GM23338 (cell line): ENCODE measurements around the gene GPR26. TPM values are rescaled to one million over a fixed set of nuclear protein-coding genes. Genes with fewer than 3 reads are reported as not detected.

ENCODE experiments used
- ATAC-seq: fragments of 200-7000 bp; cut with Tn5 transposase; 3 replicates; pipeline ENCODE4 v1.9.1; 2020
- DNase-seq: peaks from one replicate; pipeline ENCODE4 v3.0.0-alpha.2; 2015; ENCODE audit warnings: low spot score
- H2AFZ ChIP-seq: fragments of 200-600 bp; sonication (generic); 2 replicates; pipeline ENCODE4 v1.8.0; 2016; ENCODE audit warnings: antibody characterized with exemption, mild to moderate bottlenecking, moderate library complexity
- H3F3A ChIP-seq: fragments of 200-600 bp; sonication (generic); replicated peaks from 2 replicates; pipeline ENCODE4 v1.8.0; 2017; ENCODE audit warnings: antibody characterized with exemption, mixed run types, low read depth
- H3K27ac ChIP-seq: fragments of 200-600 bp; sonication (generic); 2 replicates; pipeline ENCODE4 v1.6.1; 2016; ENCODE audit warnings: low read depth
- H3K27me3 ChIP-seq: fragments of 200-600 bp; sonication (generic); 2 replicates; pipeline ENCODE4 v1.8.0; 2016; ENCODE audit warnings: mild to moderate bottlenecking, mixed run types, moderate library complexity; ENCODE audit not compliant: insufficient read depth
- H3K36me3 ChIP-seq: fragments of 200-600 bp; sonication (generic); 2 replicates; pipeline ENCODE4 v1.8.0; 2016; ENCODE audit warnings: mild to moderate bottlenecking; ENCODE audit not compliant: insufficient read depth
- H3K4me1 ChIP-seq: fragments of 200-600 bp; sonication (generic); 2 replicates; pipeline ENCODE4 v1.8.0; 2016; ENCODE audit warnings: mild to moderate bottlenecking, moderate library complexity; ENCODE audit not compliant: insufficient read depth
- H3K4me2 ChIP-seq: fragments of 200-600 bp; sonication (generic); 2 replicates; pipeline ENCODE4 v1.7.1; 2017; ENCODE audit warnings: mixed run types
- H3K4me3 ChIP-seq: fragments of 200-600 bp; sonication (generic); 2 replicates; pipeline ENCODE4 v1.6.1; 2016; ENCODE audit warnings: mixed run types
- H3K79me2 ChIP-seq: fragments of 200-600 bp; sonication (generic); replicated peaks from 2 replicates; pipeline ENCODE4 v1.8.0; 2017; ENCODE audit warnings: mild to moderate bottlenecking; ENCODE audit not compliant: insufficient read depth
- H3K9me2 ChIP-seq: fragments of 200-600 bp; sonication (generic); 2 replicates; pipeline ENCODE4 v1.8.0; 2017; ENCODE audit not compliant: insufficient read depth
- H4K20me1 ChIP-seq: fragments of 200-600 bp; sonication (generic); replicated peaks from 2 replicates; pipeline ENCODE4 v1.8.0; 2017; ENCODE audit warnings: mild to moderate bottlenecking; ENCODE audit not compliant: insufficient read depth
- H3K27ac Mint-ChIP-seq: 2 replicates; pipeline ENCODE4 v1.8.0; 2020; ENCODE audit warnings: inconsistent platforms, mild to moderate bottlenecking, moderate library complexity, mixed read lengths
- H3K27me3 Mint-ChIP-seq: 3 replicates; pipeline ENCODE4 v1.8.0; 2022; ENCODE audit warnings: low read depth, mild to moderate bottlenecking, moderate library complexity, mixed read lengths, inconsistent platforms; ENCODE audit not compliant: insufficient read depth, poor library complexity
- H3K36me3 Mint-ChIP-seq: 3 replicates; pipeline ENCODE4 v1.8.0; 2021; ENCODE audit warnings: low read depth, mild to moderate bottlenecking, inconsistent platforms, moderate library complexity, mixed read lengths
- H3K4me1 Mint-ChIP-seq: 3 replicates; pipeline ENCODE4 v1.8.0; 2020; ENCODE audit warnings: mild to moderate bottlenecking, inconsistent platforms, mixed read lengths
- H3K4me3 Mint-ChIP-seq: 3 replicates; pipeline ENCODE4 v1.8.0; 2021; ENCODE audit warnings: moderate library complexity, mild to moderate bottlenecking, inconsistent platforms, mixed read lengths
- H3K9me3 Mint-ChIP-seq: 3 replicates; pipeline ENCODE4 v1.8.0; 2020; ENCODE audit warnings: moderate library complexity, mild to moderate bottlenecking, inconsistent platforms, mixed read lengths
- CREB1 ChIP-seq: fragments of 250-450 bp; sonication (Bioruptor Pico); IDR thresholded peaks from 2 replicates; pipeline ENCODE4 v1.5.0; 2020; ENCODE audit warnings: low read depth, mild to moderate bottlenecking, moderate library complexity
- CTCF ChIP-seq, 2 experiments: fragments of 200-600 bp in 1 of 2; sonication (generic) in 1 of 2; conservative IDR thresholded peaks; 2 replicates each; pipeline versions ENCODE4 v1.5.1 to v1.6.1; 2016 to 2017; ENCODE audit warnings: antibody characterized with exemption in 2 of 2, low read depth in 2 of 2, mild to moderate bottlenecking in 2 of 2, moderate library complexity in 1 of 2
- ETS1 ChIP-seq: IDR thresholded peaks from 2 replicates; pipeline ENCODE4 v1.6.1; 2016; ENCODE audit warnings: antibody characterized with exemption
- EZH2phosphoT487 ChIP-seq: fragments of 200-600 bp; sonication (generic); IDR thresholded peaks from one replicate; pipeline ENCODE4 v1.8.1; 2018; ENCODE audit warnings: antibody characterized with exemption; ENCODE audit not compliant: unreplicated experiment
- JUNB ChIP-seq: IDR thresholded peaks from one replicate; pipeline ENCODE4 v1.6.1; 2016; ENCODE audit warnings: antibody characterized with exemption; ENCODE audit not compliant: unreplicated experiment
- POLR2AphosphoS5 ChIP-seq: IDR thresholded peaks from 2 replicates; pipeline ENCODE4 v1.6.1; 2016; ENCODE audit warnings: antibody characterized with exemption, low read depth
- REST ChIP-seq: IDR thresholded peaks from one replicate; pipeline ENCODE4 v1.6.1; 2018; ENCODE audit warnings: antibody characterized with exemption; ENCODE audit not compliant: unreplicated experiment
- STAT1 ChIP-seq: IDR thresholded peaks from one replicate; pipeline ENCODE4 v1.6.1; 2016; ENCODE audit warnings: antibody characterized with exemption; ENCODE audit not compliant: unreplicated experiment
- ZNF114 ChIP-seq: fragments of 250-450 bp; sonication (Bioruptor Pico); IDR thresholded peaks from 2 replicates; pipeline ENCODE4 v1.5.0; 2020; ENCODE audit warnings: mild to moderate bottlenecking, moderate library complexity
- ZNF331 ChIP-seq: fragments of 250-450 bp; sonication (Bioruptor Pico); IDR thresholded peaks from 2 replicates; pipeline ENCODE4 v1.5.0; 2020; ENCODE audit warnings: low read depth, mild to moderate bottlenecking, moderate library complexity
- polyA plus RNA-seq: library from polyadenylated mRNA; unstranded; fragments of >200 nt; fragmentation: Nextera tagmentation; extraction: Ambion mirVana; gene quantifications from 2 replicates; pipeline ENCODE4 v1.2.1, GENCODE V29; 2016
- total RNA-seq: library from RNA; depleted of rRNA; stranded (reverse); fragments of >200 nt; shearing (Covaris generic); gene quantifications from 2 replicates; pipeline ENCODE4 v1.2.3, GENCODE V29; 2014

GPR26 gene
- total and polyA plus RNA-seq, 2 experiments from 2014 or later = 0.06 to 0.07 TPM

GRCh38 chr10:123621492-123621891 is 44.7 kb upstream of the GPR26 start (continued):
- no peak for TF ChIP-seq JUNB
- TF ChIP-seq REST = no peak
- no peak for TF ChIP-seq ZNF331 (CRISPR knock-in tag)
- no peak for TF ChIP-seq STAT1
- TF ChIP-seq ETS1 = no peak
- no peak for TF ChIP-seq POLR2AphosphoS5
- no peak for TF ChIP-seq CTCF (conservative IDR thresholded peaks at IDR 0.05; ENCODE audit: low read depth in 2 of 2)
- TF ChIP-seq ZNF114 = no peak
- TF ChIP-seq CREB1 (CRISPR knock-in tag) = no peak

GRCh38 chr10:123621916-123622315 is 44.2 kb upstream of the GPR26 start:
- Histone ChIP-seq H3K79me2 (no peaks in the 10 kb centered on the region), H3K9me2 (no peaks in the 10 kb centered on the region), H3K4me2 (no peak overlapping the region), H3K27me3 (no peaks in the 10 kb centered on the region), H2AFZ (no peak overlapping the region), H3K36me3 (no peaks in the 10 kb centered on the region), H3K4me1 (no peaks in the 10 kb centered on the region), H3K27ac (no peak overlapping the region), H3F3A (no peaks in the 10 kb centered on the region), H4K20me1 (no peaks in the 10 kb centered on the region), H3K4me3 (no peak overlapping the region)
- Mint-ChIP-seq H3K27ac (no peak overlapping the region), H3K4me1 (no peaks in the 10 kb centered on the region), H3K36me3 (no peaks in the 10 kb centered on the region), H3K4me3 (no peak overlapping the region), H3K9me3 (no peaks in the 10 kb centered on the region), H3K27me3 (no peaks in the 10 kb centered on the region)
- ATAC-seq (no peak), DNase-seq (no peak)
- TF ChIP-seq STAT1 (no peak), CREB1 (CRISPR knock-in tag) (no peak), ETS1 (no peak), JUNB (no peak), ZNF331 (CRISPR knock-in tag) (no peak), CTCF (conservative IDR thresholded peaks at IDR 0.05; ENCODE audit: low read depth in 2 of 2) (no peak), POLR2AphosphoS5 (no peak), REST (no peak), EZH2phosphoT487 (no peak)
